Cardiac muscle cell (in vitro differentiated cells and primary cell): ENCODE data around the gene RIOK1. TPM values are rescaled to one million over a fixed set of nuclear protein-coding genes. Genes with fewer than 3 reads are reported as not detected.
A peak's percentile ranks its signal among the peaks of the same experiment; 100 is the strongest.

Source experiments
- DNase-seq, 2 donors: peaks; one replicate each; pipeline versions ENCODE4 v3.0.0 to v3.0.0-alpha.2; 2010 to 2017; ENCODE audit warnings: low read depth in 1 of 2, low spot score in 1 of 2
- H3K27ac ChIP-seq: fragments of 200-600 bp; sonication (generic); 2 replicates; pipeline ENCODE4 v1.5.1; 2016
- H3K27me3 ChIP-seq: fragments of 200-600 bp; sonication (generic); 2 replicates; pipeline ENCODE4 v1.6.0; 2016; ENCODE audit warnings: control low read depth
- H3K36me3 ChIP-seq: fragments of 200-600 bp; sonication (generic); 2 replicates; pipeline ENCODE4 v1.5.1; 2016; ENCODE audit warnings: control low read depth
- H3K4me1 ChIP-seq: fragments of 200-600 bp; sonication (generic); 2 replicates; pipeline ENCODE4 v1.8.1; 2017; ENCODE audit warnings: low read depth, mild to moderate bottlenecking, mixed run types
- H3K4me3 ChIP-seq: fragments of 200-600 bp; sonication (generic); 2 replicates; pipeline ENCODE4 v1.5.1; 2016; ENCODE audit warnings: mild to moderate bottlenecking
- H3K9me3 ChIP-seq: fragments of 200-600 bp; sonication (generic); 2 replicates; pipeline ENCODE4 v1.5.1; 2017; ENCODE audit warnings: low read depth, mild to moderate bottlenecking, control low read depth
- polyA plus RNA-seq: library from polyadenylated mRNA; unstranded; fragments of >200 nt; fragmentation: Nextera tagmentation; extraction: Ambion mirVana; gene quantifications from 2 replicates; pipeline ENCODE4 v1.2.1, GENCODE V29; 2016
- total RNA-seq: library from RNA; depleted of rRNA; stranded (reverse); fragments of >200 nt; gene quantifications from 2 replicates; pipeline ENCODE4 v1.2.3, GENCODE V29; 2016
- TF ChIP-seq, protein P1 (sequence below): IDR thresholded peaks from 2 replicates; pipeline ENCODE4 v1.5.1; 2012; ENCODE audit warnings: low read depth, mild to moderate bottlenecking, low read length

Gene RIOK1
- total and polyA plus RNA-seq, 2 experiments from 2014 or later = 13.4 to 16.8 TPM

DNA sequence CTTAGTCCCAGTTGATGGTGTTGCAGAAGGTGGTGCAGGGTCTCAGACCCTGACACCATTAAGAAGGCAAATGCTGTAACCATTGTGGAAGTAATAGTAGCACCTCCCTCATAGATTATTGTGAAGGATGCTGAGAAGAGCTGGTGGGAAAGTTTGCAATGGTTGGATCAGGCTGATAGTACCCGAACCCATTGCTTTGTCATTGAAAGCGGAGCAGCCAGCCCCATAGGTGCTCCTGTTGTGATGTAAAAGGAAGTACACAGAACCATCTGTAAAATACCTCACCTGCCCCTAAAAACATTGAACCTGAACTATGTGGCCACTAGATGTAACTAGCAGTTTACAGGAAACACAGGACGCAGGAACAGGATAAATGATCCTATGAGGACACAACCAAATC lies 31.5 kb downstream of the RIOK1 start:
- Histone ChIP-seq H3K4me1 (peaks cover 15% of the 10 kb centered on the region), H3K27me3 (no peaks in the 10 kb centered on the region), H3K27ac (no peak overlapping the region), H3K9me3 (no peaks in the 10 kb centered on the region), H3K4me3 (no peak overlapping the region), H3K36me3 (peaks cover 1% of the 10 kb centered on the region)
- DNase-seq = no peak
- TF ChIP-seq, protein P1, sequence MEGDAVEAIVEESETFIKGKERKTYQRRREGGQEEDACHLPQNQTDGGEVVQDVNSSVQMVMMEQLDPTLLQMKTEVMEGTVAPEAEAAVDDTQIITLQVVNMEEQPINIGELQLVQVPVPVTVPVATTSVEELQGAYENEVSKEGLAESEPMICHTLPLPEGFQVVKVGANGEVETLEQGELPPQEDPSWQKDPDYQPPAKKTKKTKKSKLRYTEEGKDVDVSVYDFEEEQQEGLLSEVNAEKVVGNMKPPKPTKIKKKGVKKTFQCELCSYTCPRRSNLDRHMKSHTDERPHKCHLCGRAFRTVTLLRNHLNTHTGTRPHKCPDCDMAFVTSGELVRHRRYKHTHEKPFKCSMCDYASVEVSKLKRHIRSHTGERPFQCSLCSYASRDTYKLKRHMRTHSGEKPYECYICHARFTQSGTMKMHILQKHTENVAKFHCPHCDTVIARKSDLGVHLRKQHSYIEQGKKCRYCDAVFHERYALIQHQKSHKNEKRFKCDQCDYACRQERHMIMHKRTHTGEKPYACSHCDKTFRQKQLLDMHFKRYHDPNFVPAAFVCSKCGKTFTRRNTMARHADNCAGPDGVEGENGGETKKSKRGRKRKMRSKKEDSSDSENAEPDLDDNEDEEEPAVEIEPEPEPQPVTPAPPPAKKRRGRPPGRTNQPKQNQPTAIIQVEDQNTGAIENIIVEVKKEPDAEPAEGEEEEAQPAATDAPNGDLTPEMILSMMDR = no peak

DNA sequence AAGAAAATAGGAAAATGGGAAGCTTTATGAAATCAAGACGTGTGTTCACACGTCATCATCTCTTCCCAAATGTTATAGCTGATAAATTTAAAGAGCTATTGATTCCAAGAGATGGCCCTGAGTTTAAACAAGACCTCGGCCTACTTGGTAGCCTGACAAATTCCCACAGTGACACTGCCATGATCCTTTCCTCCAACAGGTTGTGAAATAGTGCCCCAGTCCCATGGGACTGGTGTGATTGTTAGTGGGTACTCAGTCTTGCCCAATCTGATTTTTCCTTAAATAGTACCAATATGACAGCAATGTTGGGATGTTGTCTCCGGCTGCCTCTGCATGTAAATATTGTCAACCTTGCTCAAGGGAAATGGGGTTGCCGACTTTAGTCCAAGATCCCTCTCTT lies 34.5 kb downstream of the RIOK1 start:
- no peaks in the 10 kb centered on the region for H3K27me3 ChIP-seq
- H3K9me3 ChIP-seq = no peaks in the 10 kb centered on the region
- peaks cover 3% of the 10 kb centered on the region for H3K4me1 ChIP-seq
- TF ChIP-seq, protein P1 = no peak
- DNase-seq = no peak
- no peak overlapping the region for H3K27ac ChIP-seq
- no peaks in the 10 kb centered on the region for H3K36me3 ChIP-seq
- no peak overlapping the region for H3K4me3 ChIP-seq

DNA sequence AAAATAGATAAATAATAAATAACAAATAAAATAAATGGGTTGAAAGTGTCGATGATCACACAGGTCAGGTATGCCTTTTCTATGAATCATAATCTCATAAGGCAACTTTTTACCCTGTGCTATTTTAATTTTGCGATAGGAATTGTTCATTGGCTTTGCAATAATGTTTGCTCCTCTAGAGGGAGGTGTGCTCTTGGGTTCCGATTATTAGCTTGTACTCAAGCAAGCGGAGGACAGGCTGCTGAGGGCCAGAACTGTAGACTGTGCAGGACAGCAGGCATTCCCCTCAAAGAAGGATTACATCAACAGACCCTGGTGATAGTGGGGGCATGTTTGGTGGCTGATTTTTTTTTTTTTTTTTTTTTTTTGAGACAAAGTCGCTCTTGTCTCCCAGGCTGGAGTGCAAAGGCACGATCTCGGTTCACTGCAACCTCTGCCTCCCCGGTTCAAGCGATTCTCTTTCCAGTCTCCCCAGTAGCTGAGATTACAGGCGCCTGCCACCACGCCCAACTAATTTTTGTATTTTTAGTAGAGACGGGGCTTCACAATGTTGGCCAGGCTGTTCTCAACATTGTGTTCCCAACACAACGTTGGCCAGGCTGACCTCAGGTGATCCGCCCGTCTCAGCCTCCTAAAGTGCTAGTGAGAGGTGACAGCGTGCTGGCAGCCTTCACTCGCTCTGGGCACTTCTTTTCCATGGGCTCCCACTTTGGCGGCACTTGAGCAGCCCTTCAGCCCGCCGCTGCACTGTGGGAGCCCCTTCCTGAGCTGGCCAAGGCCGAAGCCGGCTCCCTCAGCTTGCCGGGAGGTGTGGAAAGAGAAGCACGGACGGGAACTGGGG lies 35.6 kb downstream of the RIOK1 start:
- Histone ChIP-seq H3K27me3 (no peaks in the 10 kb centered on the region), H3K4me1 (no peaks in the 10 kb centered on the region), H3K36me3 (no peaks in the 10 kb centered on the region), H3K27ac (peak overlapping the region; percentile 57), H3K9me3 (no peaks in the 10 kb centered on the region), H3K4me3 (no peak overlapping the region)
- TF ChIP-seq, protein P1 = peak; percentile 59
- peak; percentile 62 to 72 for DNase-seq

DNA sequence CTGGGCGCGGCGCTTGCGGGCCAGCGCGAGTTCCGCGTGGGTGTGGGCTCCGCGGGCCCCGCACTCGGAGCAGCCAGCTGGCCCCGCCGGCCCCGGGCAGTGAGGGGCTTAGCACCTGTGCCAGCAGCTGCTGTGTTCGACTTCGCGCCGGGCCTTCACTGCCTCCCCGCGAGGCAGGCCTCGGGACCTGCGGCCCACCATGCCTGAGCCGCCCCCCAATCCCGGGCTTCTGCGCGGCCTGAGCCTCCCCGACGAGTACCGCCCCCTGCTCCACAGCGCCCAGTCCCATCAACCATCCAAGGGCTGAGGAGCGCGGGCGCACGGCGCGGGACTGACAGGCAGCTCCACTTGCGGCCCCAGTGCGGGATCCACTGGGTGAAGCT lies 36.2 kb downstream of the RIOK1 start:
- H3K36me3 ChIP-seq = no peaks in the 10 kb centered on the region
- H3K9me3 ChIP-seq = no peaks in the 10 kb centered on the region
- no peak overlapping the region for H3K4me3 ChIP-seq
- H3K27me3 ChIP-seq = no peaks in the 10 kb centered on the region
- TF ChIP-seq, protein P1 = no peak
- no peaks in the 10 kb centered on the region for H3K4me1 ChIP-seq
- DNase-seq = no peak
- no peak overlapping the region for H3K27ac ChIP-seq

DNA sequence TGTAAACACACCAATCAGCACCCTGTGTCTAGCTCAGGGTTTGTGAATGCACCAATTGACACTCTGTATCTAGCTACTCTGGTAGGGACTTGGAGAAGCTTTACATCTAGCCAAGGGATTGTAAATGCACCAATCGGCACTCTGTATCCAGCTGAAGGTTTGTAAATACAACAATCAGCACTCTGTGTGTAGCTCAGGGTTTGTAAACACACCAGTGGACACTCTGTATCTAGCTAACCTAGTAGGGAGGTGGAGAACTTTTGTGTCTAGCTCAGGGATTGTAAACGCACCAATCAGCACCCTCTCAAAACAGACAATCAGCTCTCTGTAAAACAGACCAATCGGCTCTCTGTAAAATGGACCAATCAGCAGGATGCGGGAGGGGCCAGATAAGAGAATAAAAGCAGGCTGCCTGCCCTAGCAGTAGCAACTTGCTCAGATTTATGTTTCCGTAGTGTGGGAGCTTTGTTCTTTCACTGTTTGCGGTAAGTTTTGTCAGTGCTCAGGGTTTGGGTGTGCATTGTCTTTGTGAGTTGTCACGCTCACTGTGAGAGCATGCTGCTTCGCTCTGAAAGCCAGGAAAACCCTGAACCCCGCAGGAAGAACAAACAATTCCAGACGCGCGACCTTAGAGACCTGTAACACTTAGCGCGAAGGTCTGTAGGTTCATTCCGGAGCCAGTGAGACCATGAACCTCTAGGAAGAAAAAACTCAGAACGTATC lies 37.0 kb downstream of the RIOK1 start:
- no peak for DNase-seq
- Histone ChIP-seq H3K4me1 (no peaks in the 10 kb centered on the region), H3K9me3 (no peaks in the 10 kb centered on the region), H3K27me3 (no peaks in the 10 kb centered on the region), H3K27ac (no peak overlapping the region), H3K36me3 (no peaks in the 10 kb centered on the region), H3K4me3 (no peak overlapping the region)
- TF ChIP-seq, protein P1 = no peak
